Measurements from ENCODE around the gene SLC1A1.

SLC1A1 gene

DNA sequence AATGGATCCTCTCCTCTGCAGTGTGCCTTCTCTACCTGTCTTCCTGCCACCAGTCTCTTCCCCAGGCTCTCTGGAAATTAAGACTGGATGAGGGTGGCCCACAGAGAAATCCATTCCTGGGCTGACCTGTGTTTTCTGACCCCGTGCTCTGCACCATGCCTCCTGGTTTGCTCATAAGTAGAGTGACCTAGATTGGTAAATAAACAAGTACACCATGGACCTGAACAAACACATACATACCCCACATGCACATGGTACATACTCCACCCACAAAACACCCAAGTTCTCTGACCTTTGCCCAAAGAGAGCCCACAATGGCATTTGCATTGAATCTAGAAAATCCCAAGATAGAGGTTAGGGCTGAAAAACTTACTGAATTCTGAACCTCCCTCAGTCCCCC is 94.4 kb downstream of the SLC1A1 start:
- Histone ChIP-seq H3K4me1 (ENCODE audit: insufficient read depth, low read length) (no peaks in the 10 kb centered on the region), H3K27ac (ENCODE audit: low read length) (no peak overlapping the region), H3K9ac (ENCODE audit: low read depth, low read length) (no peak overlapping the region), H3K4me3 (ENCODE audit: low read length) (no peak overlapping the region), H3K36me3 (ENCODE audit: insufficient read depth, low read depth, low read length) (no peaks in the 10 kb centered on the region), H3K9me3 (ENCODE audit: insufficient read depth, low read depth, low read length) (no peaks in the 10 kb centered on the region), H3K27me3 (ENCODE audit: insufficient read depth, low read length) (no peaks in the 10 kb centered on the region)

GRCh38 chr9:4585135-4585534 is 94.9 kb downstream of the SLC1A1 start:
- H3K27ac ChIP-seq (ENCODE audit: low read length) = no peak overlapping the region
- H3K9ac ChIP-seq (ENCODE audit: low read depth, low read length) = no peak overlapping the region
- no peaks in the 10 kb centered on the region for H3K4me1 ChIP-seq (ENCODE audit: insufficient read depth, low read length)
- no peak overlapping the region for H3K4me3 ChIP-seq (ENCODE audit: low read length)
- no peaks in the 10 kb centered on the region for H3K36me3 ChIP-seq (ENCODE audit: insufficient read depth, low read depth, low read length)
- no peaks in the 10 kb centered on the region for H3K9me3 ChIP-seq (ENCODE audit: insufficient read depth, low read depth, low read length)
- H3K27me3 ChIP-seq (ENCODE audit: insufficient read depth, low read length) = no peaks in the 10 kb centered on the region

GRCh38 chr9:4588721-4589120 is 98.5 kb downstream of the SLC1A1 start:
- Histone ChIP-seq H3K27ac (ENCODE audit: low read length) (no peak overlapping the region), H3K9ac (ENCODE audit: low read depth, low read length) (no peak overlapping the region)

GRCh38 chr9:4590430-4591122 is 100.3 kb downstream of the SLC1A1 start:
- Histone ChIP-seq H3K27ac (ENCODE audit: low read length) (no peak overlapping the region), H3K27me3 (ENCODE audit: insufficient read depth, low read length) (no peaks in the 10 kb centered on the region), H3K9ac (ENCODE audit: low read depth, low read length) (no peak overlapping the region), H3K36me3 (ENCODE audit: insufficient read depth, low read depth, low read length) (no peaks in the 10 kb centered on the region), H3K4me1 (ENCODE audit: insufficient read depth, low read length) (0 out of 2 replicates have a peak, but pooled peaks cover 4% of the 10 kb centered on the region), H3K9me3 (ENCODE audit: insufficient read depth, low read depth, low read length) (no peaks in the 10 kb centered on the region), H3K4me3 (ENCODE audit: low read length) (no peak overlapping the region)

More at GRCh38 chr9:4588721-4589120, 98.5 kb downstream of the SLC1A1 start:
- H3K36me3 ChIP-seq (ENCODE audit: insufficient read depth, low read depth, low read length) = no peaks in the 10 kb centered on the region
- no peak overlapping the region for H3K4me3 ChIP-seq (ENCODE audit: low read length)
- H3K9me3 ChIP-seq (ENCODE audit: insufficient read depth, low read depth, low read length) = no peaks in the 10 kb centered on the region
- 0 out of 2 replicates have a peak, but pooled peaks cover 4% of the 10 kb centered on the region for H3K4me1 ChIP-seq (ENCODE audit: insufficient read depth, low read length)
- no peaks in the 10 kb centered on the region for H3K27me3 ChIP-seq (ENCODE audit: insufficient read depth, low read length)

DNA sequence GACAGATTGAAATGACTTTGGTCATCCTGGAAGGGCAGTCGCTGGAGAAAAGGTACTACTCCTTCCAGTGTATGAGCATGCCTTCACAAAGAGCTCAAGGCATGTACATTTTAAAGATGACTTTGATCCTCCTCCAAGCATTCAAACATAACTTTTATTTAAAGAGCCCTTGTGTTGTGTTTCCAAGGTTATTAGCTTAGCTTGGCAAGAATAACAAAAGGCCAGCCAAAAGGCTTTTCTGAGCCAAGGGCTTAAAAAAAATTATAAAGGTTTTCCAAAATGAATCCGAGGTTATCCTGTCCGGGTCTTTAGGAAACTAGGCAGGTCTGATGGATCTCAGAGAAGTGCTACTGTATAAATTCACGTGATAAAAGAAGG is 100.8 kb downstream of the SLC1A1 start:
- H3K4me1 ChIP-seq (ENCODE audit: insufficient read depth, low read length) = 0 out of 2 replicates have a peak, but pooled peaks cover 4% of the 10 kb centered on the region
- H3K36me3 ChIP-seq (ENCODE audit: insufficient read depth, low read depth, low read length) = no peaks in the 10 kb centered on the region
- H3K4me3 ChIP-seq (ENCODE audit: low read length) = no peak overlapping the region
- H3K9ac ChIP-seq (ENCODE audit: low read depth, low read length) = no peak overlapping the region
- H3K9me3 ChIP-seq (ENCODE audit: insufficient read depth, low read depth, low read length) = no peaks in the 10 kb centered on the region
- H3K27ac ChIP-seq (ENCODE audit: low read length) = no peak overlapping the region
- H3K27me3 ChIP-seq (ENCODE audit: insufficient read depth, low read length) = no peaks in the 10 kb centered on the region

- no peaks in the 10 kb centered on the region for H3K36me3 ChIP-seq (ENCODE audit: insufficient read depth, low read depth, low read length)
- H3K27me3 ChIP-seq (ENCODE audit: insufficient read depth, low read length) = no peaks in the 10 kb centered on the region
- 0 out of 2 replicates have a peak, but pooled peaks cover 4% of the 10 kb centered on the region for H3K4me1 ChIP-seq (ENCODE audit: insufficient read depth, low read length)
- H3K4me3 ChIP-seq (ENCODE audit: low read length) = no peak overlapping the region
- H3K9ac ChIP-seq (ENCODE audit: low read depth, low read length) = no peak overlapping the region
- H3K27ac ChIP-seq (ENCODE audit: low read length) = no peak overlapping the region
- H3K9me3 ChIP-seq (ENCODE audit: insufficient read depth, low read depth, low read length) = no peaks in the 10 kb centered on the region
These were observed 102.0 kb downstream of the SLC1A1 start for GRCh38 chr9:4592295-4592694.

DNA sequence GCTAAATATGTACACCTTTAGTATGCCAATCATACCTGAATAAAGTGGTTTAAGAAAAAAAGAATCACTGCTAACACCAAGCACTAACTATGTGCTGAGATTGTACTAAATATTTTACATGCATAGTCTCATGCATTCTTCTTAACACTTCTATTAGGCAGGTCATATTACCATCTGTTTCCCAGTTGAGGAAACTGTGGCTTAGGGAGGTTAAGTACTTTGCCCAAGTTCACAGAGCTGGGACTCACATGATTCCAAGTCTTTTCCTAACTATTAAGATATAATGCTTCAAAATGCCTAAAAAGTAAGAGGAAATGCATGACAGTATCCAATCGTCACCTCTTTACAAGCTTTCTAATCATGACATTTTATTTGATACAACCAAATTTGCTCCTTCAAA is 102.6 kb downstream of the SLC1A1 start:
- H3K27me3 ChIP-seq (ENCODE audit: insufficient read depth, low read length) = no peaks in the 10 kb centered on the region
- H3K27ac ChIP-seq (ENCODE audit: low read length) = no peak overlapping the region
- no peak overlapping the region for H3K4me3 ChIP-seq (ENCODE audit: low read length)

GRCh38 chr9:4594545-4594944 is 104.3 kb downstream of the SLC1A1 start:
- H3K4me3 ChIP-seq (ENCODE audit: low read length) = no peak overlapping the region
- no peak overlapping the region for H3K9ac ChIP-seq (ENCODE audit: low read depth, low read length)

More for the DNA sequence above, 102.6 kb downstream of the SLC1A1 start:
- H3K9me3 ChIP-seq (ENCODE audit: insufficient read depth, low read depth, low read length) = no peaks in the 10 kb centered on the region
- H3K36me3 ChIP-seq (ENCODE audit: insufficient read depth, low read depth, low read length) = no peaks in the 10 kb centered on the region
- 0 out of 2 replicates have a peak, but pooled peaks cover 4% of the 10 kb centered on the region for H3K4me1 ChIP-seq (ENCODE audit: insufficient read depth, low read length)
- H3K9ac ChIP-seq (ENCODE audit: low read depth, low read length) = no peak overlapping the region

GRCh38 chr9:4594994-4595393 is 104.7 kb downstream of the SLC1A1 start:
- Histone ChIP-seq H3K27ac (ENCODE audit: low read length) (no peak overlapping the region), H3K4me3 (ENCODE audit: low read length) (no peak overlapping the region)

More at GRCh38 chr9:4594545-4594944, 104.3 kb downstream of the SLC1A1 start:
- Histone ChIP-seq H3K27me3 (ENCODE audit: insufficient read depth, low read length) (no peaks in the 10 kb centered on the region), H3K27ac (ENCODE audit: low read length) (no peak overlapping the region), H3K4me1 (ENCODE audit: insufficient read depth, low read length) (0 out of 2 replicates have a peak, but pooled peaks cover 4% of the 10 kb centered on the region), H3K36me3 (ENCODE audit: insufficient read depth, low read depth, low read length) (no peaks in the 10 kb centered on the region), H3K9me3 (ENCODE audit: insufficient read depth, low read depth, low read length) (no peaks in the 10 kb centered on the region)

DNA sequence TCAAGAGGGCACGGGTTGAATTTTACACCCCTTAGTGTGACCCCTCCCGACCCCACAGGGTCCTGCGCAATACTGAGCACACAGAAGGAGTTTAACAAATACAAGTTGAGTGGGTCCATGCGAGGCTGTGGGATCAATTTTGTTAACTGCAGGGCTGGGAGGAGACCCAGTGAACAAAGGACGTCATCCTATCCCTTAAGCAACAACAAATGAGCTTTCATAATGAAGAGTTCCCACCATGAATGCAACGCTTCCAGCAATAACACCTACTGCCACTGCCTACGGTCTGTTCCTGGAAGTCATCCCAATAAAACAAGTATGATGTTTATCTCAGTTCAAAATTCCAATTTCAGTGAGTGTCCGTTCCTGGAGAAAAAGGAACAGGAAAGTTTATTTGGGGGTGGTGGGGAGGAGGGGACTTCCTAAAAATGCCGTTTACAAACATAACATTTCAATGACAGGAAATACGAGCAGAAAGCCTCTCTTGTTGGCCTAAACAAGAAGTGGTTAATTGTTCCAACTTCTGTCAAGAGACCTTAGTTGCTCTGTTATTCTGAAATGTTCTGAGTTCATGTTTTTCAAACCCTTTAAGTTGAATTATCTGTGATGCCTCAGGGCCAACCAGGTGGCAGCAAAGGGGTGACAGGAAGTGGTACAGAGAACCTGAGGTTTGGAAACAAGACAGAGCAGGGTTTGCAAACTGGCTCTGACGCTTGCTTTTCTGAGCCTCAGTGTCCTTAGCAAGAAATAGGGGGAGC is 106.1 kb downstream of the SLC1A1 start:
- no peaks in the 10 kb centered on the region for H3K36me3 ChIP-seq (ENCODE audit: insufficient read depth, low read depth, low read length)
- H3K9me3 ChIP-seq (ENCODE audit: insufficient read depth, low read depth, low read length) = no peaks in the 10 kb centered on the region
- H3K27me3 ChIP-seq (ENCODE audit: insufficient read depth, low read length) = no peaks in the 10 kb centered on the region
- no peaks in the 10 kb centered on the region for H3K4me1 ChIP-seq (ENCODE audit: insufficient read depth, low read length)
- H3K9ac ChIP-seq (ENCODE audit: low read depth, low read length) = no peak overlapping the region
- H3K4me3 ChIP-seq (ENCODE audit: low read length) = no peak overlapping the region
- no peak overlapping the region for H3K27ac ChIP-seq (ENCODE audit: low read length)

More at GRCh38 chr9:4594994-4595393, 104.7 kb downstream of the SLC1A1 start:
- Histone ChIP-seq H3K27me3 (ENCODE audit: insufficient read depth, low read length) (no peaks in the 10 kb centered on the region), H3K9me3 (ENCODE audit: insufficient read depth, low read depth, low read length) (no peaks in the 10 kb centered on the region), H3K4me1 (ENCODE audit: insufficient read depth, low read length) (0 out of 2 replicates have a peak, but pooled peaks cover 4% of the 10 kb centered on the region), H3K9ac (ENCODE audit: low read depth, low read length) (no peak overlapping the region), H3K36me3 (ENCODE audit: insufficient read depth, low read depth, low read length) (no peaks in the 10 kb centered on the region)

- H3K27me3 ChIP-seq (ENCODE audit: insufficient read depth, low read length) = no peaks in the 10 kb centered on the region
- H3K9ac ChIP-seq (ENCODE audit: low read depth, low read length) = no peak overlapping the region
- H3K36me3 ChIP-seq (ENCODE audit: insufficient read depth, low read depth, low read length) = no peaks in the 10 kb centered on the region
- H3K4me1 ChIP-seq (ENCODE audit: insufficient read depth, low read length) = no peaks in the 10 kb centered on the region
- no peak overlapping the region for H3K4me3 ChIP-seq (ENCODE audit: low read length)
- no peak overlapping the region for H3K27ac ChIP-seq (ENCODE audit: low read length)
- H3K9me3 ChIP-seq (ENCODE audit: insufficient read depth, low read depth, low read length) = no peaks in the 10 kb centered on the region
These were observed 110.1 kb downstream of the SLC1A1 start for GRCh38 chr9:4600368-4600767.

DNA sequence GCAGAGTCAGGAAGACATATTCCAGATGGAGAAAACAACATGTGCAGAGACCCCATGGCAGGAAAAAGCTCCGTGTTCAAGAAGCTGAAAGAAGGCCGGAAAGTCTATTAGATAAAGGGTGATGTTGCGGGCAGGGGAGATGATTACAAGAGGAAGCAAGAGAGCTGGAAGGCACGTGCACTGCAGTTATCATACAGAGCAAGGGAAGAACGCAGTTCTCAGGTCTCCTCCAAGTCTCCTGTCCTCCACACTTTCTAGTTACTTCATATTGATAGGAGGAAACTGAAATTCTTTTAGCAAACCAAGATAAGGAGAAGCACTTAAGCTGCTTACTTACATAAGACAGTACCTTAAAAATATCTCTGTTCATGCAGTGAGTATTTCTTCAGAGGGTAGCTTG is 113.6 kb downstream of the SLC1A1 start:
- H3K9me3 ChIP-seq (ENCODE audit: insufficient read depth, low read depth, low read length) = no peaks in the 10 kb centered on the region
- no peaks in the 10 kb centered on the region for H3K27me3 ChIP-seq (ENCODE audit: insufficient read depth, low read length)
- H3K27ac ChIP-seq (ENCODE audit: low read length) = no peak overlapping the region
- no peaks in the 10 kb centered on the region for H3K36me3 ChIP-seq (ENCODE audit: insufficient read depth, low read depth, low read length)
- no peaks in the 10 kb centered on the region for H3K4me1 ChIP-seq (ENCODE audit: insufficient read depth, low read length)
- no peak overlapping the region for H3K9ac ChIP-seq (ENCODE audit: low read depth, low read length)
- H3K4me3 ChIP-seq (ENCODE audit: low read length) = no peak overlapping the region
